HG03159 (cell line): ENCODE data around the gene SLC22A4.
A peak's percentile ranks its signal among the peaks of the same experiment; 100 is the strongest.

ENCODE experiments used
- ATAC-seq: cut with Tn5 transposase; IDR thresholded peaks from one replicate; pipeline ENCODE4 v1.9.1; 2021; ENCODE audit warnings: mild to moderate bottlenecking, moderate library complexity; ENCODE audit not compliant: unreplicated experiment

The SLC22A4 gene

GRCh38 chr5:132334812-132335211 is 40.6 kb downstream of the SLC22A4 start:
- ATAC-seq: no peak

DNA sequence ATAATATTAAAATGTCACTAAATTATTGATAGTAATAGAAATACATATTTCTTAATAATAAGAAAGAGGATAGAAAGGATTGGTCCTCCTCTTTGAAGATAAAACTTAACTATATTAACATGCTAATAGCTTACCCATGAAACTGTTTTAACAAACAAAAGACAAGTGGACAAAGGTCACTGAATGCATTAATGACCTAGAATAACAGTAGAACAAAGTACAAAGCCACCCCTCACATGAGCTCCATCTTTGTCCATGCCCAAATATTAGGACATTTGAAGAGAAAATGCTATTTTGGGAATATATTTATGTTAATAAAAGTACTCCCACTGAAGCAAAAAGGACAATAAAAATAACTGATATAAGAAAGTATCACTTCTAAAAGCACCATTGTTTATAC is 41.2 kb downstream of the SLC22A4 start:
- ATAC-seq: no peak

- ATAC-seq: no peak
These were observed 45.3 kb downstream of the SLC22A4 start for GRCh38 chr5:132339502-132339901.

DNA sequence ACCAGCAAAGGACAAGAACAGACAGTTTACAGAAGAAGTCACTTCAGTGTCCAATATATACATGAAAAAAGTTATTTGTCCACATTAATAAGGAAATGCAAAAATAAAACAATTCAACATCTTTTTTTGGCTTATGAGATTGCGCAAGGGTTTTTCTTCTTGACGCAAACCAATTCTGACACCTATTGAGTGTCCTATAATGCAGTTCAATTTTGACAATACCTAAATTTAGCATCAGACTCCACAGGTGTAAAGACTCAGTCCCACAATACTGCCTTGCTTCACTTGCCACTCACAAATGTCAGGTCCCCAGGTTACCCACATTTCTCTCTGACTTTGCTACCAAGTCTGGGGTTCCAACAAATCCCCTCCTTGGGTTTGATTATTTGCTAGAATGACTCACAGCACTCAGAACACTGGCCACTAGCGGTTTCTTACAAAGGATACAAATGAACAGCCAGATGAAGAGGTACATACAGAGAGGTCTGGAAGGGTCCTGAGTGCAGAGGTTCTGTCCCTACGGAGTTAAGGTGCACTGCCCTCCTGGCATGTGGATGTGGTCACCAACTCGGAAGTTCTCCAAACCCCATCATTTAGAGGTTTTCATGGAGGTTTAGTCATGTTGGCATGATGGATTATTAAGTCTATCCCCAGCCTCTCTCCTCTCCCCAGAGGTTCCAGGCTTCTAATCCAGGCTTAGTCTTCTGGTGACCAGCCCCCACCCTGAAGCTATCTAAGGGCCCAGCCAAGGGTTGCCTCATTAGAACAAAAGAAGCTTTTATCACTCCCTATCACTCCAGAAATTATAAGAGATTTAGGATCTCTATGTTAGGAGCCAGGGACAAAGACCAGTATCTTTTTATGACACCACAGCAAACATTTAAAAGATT is 48.3 kb downstream of the SLC22A4 start:
- no peak for ATAC-seq

GRCh38 chr5:132344775-132345514 is 50.8 kb downstream of the SLC22A4 start:
- ATAC-seq: no peak

DNA sequence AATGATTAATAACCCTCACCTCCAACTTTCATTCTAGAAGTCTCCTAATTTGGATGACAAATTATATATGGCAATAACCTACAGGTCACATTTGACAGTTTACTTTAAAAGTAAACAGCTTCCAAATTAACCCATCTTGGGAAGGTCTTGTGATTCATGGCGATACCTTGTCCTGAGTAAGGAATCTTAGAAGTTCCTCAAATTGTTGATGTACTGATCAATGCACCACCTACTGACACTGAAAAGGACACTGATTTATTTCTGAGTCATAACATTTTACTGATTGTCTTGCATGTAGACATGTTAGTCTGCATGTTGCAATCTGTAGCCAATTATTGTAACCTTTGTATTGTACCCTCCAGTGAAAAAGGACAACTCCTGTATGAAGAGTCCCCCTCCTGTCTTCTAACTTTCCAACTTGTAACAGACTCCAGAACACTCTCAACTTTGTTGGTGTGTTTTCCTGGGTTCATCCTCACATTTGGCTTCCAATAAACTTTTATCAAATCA is 59.3 kb downstream of the SLC22A4 start:
- ATAC-seq: no peak

GRCh38 chr5:132354381-132355139 is 60.4 kb downstream of the SLC22A4 start:
- no peak for ATAC-seq

GRCh38 chr5:132355140-132355765 is 61.1 kb downstream of the SLC22A4 start:
- no peak for ATAC-seq

- ATAC-seq: no peak
These were observed 64.6 kb downstream of the SLC22A4 start for GRCh38 chr5:132358775-132359174.

- no peak for ATAC-seq
These were observed 67.9 kb downstream of the SLC22A4 start for GRCh38 chr5:132362086-132362485.

DNA sequence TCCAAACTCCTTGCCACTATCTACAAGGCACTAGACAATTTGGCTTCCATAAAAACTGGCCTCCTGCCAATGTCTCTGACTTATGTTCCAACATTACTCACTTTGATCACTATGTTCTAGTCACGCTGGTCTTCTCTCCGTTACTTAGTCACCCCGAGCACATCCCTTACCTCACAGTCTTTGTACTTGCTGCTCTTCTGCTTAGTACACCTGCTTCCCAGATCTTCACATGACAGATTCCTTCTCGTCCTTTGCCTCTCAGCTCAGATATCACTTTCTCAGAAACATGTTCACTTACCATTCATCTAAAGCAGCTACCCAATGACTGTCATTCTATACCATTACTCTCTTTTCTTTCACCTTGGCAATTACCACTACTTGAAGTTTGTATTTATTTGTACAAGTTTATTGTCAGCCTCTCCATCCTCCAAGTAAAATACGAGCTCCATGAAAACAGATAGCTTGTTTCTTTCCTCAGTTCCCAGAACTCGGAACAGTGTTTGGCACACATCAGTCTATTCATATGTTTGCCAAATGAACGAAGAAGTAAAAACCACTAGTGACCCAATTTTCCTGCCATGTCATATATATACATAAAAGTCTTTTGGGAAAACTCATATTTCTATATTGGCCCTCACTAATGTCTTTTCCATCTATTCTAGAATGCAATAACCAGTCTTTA is 69.4 kb downstream of the SLC22A4 start:
- ATAC-seq: no peak

- no peak for ATAC-seq
These were observed 70.1 kb downstream of the SLC22A4 start for GRCh38 chr5:132364319-132364718.

DNA sequence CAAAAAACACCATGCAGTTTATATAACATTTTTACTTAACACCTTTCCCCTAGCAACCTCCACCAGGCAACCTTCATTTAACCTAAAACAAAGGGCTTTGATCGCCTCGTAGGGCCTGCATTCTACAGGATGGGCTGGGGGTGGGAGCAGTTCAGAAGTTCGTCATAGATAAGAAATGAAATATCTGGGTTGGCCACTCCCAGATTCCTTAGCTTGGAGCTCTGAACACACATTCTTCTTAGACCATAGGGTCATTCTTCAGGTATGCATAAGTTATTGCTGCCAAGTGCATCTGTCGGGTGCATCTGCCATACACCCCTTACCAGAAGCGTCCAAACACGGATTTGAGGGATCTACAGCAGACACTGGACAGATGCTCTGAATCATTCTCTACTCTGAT is 71.0 kb downstream of the SLC22A4 start:
- no peak for ATAC-seq

- ATAC-seq: no peak
These were observed 74.0 kb downstream of the SLC22A4 start for GRCh38 chr5:132368186-132368585.

DNA sequence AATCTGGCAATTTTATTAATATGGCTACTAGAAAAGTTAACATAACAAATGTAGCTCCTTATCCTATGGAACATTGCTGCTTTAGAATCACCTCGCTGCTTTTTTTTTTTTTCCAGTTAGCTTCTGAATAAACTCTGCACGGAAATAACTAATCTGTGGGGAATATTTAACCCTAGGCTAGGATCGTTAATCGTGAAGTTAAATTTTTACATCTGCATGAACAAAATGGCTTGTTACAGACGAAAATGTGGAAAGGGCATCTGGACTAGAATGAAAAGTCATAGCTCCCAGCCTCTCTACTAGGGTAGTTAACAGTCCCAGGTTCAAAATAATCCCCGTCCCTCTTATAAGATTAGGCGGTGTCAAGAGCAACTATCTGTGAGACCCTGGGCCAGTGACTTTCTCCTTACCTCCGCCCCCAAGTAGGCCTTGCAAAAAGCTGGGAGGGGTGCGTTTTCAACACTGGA is 74.8 kb downstream of the SLC22A4 start:
- ATAC-seq: peak; percentile 32

- ATAC-seq: peak; percentile 90
These were observed 75.4 kb downstream of the SLC22A4 start, which contains the start of gene SLC22A5 for GRCh38 chr5:132369474-132370180. Gene SLC22A5 (plus strand): TSS chr5:132369710. CDS start chr5:132369973, 263 bp downstream.

- ATAC-seq: no peak
These were observed 76.2 kb downstream of the SLC22A4 start for GRCh38 chr5:132370181-132370970.

DNA sequence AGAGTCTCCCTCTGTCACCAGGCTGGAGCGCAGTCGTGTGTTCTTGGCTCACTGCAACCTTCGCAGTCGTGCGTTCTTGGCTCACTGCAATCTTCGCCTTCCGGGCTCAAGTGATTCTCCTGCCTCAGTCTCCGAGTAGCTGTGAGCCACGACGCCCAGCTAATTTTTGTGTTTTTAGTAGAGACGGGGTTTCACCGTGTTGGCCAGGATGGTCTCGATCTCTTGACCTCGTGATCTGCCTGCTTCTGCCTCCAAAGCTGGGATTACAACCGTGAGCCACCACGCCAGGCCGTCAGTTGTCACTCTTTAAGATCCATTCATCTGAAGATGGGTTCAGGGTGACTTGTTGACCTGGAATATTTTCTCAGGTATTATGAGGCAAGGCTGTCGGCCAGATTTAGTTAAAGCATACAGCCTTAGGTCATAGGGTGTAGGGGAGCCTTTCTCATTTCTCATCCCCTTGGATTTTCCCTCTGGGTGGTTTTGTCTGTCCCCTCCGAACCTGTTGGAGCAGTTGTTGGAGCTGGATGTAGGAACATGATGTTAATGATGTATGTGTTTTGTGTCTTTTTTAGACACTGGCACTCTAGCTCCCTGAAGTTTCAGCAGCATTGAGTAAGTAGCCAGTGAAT is 76.9 kb downstream of the SLC22A4 start:
- no peak for ATAC-seq
